ENCODE results near the gene ZBTB5.

Gene ZBTB5

GRCh38 chr9:37507566-37508134, 42.4 kb upstream of the ZBTB5 start:
- Histone ChIP-seq H3K9me3 (ENCODE audit: control insufficient read depth, low read length) (no peaks in the 10 kb centered on the region), H3K36me3 (ENCODE audit: control insufficient read depth, insufficient read depth, low read length) (peaks cover 12% of the 10 kb centered on the region), H3K4me1 (ENCODE audit: control insufficient read depth, insufficient read depth, low read length, poor library complexity, severe bottlenecking) (peaks cover 5% of the 10 kb centered on the region), H3K27ac (ENCODE audit: insufficient read depth, low read length, poor library complexity, severe bottlenecking) (no peak overlapping the region), H3K27me3 (replicated peaks; ENCODE audit: control insufficient read depth, insufficient read depth, low read length, poor library complexity, severe bottlenecking) (no peaks in the 10 kb centered on the region), H3K4me3 (ENCODE audit: insufficient read depth, low read depth, low read length, poor library complexity, severe bottlenecking) (no peak overlapping the region)
- no peak for DNase-seq

DNA sequence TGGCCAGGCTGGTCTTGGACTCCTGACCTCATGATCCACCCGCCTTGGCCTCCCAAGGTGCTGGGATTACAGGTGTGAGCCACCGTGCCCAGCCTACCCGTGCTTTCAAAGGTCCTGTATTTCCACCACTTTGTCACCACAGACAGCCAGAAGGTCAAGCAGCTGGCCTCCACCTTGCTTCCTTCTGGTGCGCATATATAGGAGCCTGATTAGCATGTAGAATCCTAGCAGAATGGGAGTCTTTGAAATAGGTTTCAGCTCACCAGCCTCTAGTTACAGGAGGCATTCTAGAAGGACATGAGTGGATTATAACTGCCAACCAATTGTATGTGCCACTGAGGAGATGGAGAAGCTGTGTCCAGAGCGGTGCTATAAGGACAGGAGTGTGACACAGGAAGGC, 39.4 kb upstream of the ZBTB5 start:
- Histone ChIP-seq H3K9me3 (ENCODE audit: control insufficient read depth, low read length) (no peaks in the 10 kb centered on the region), H3K27ac (ENCODE audit: insufficient read depth, low read length, poor library complexity, severe bottlenecking) (peak overlapping the region; percentile 19), H3K27me3 (replicated peaks; ENCODE audit: control insufficient read depth, insufficient read depth, low read length, poor library complexity, severe bottlenecking) (no peaks in the 10 kb centered on the region), H3K36me3 (ENCODE audit: control insufficient read depth, insufficient read depth, low read length) (peaks cover 37% of the 10 kb centered on the region), H3K4me3 (ENCODE audit: insufficient read depth, low read depth, low read length, poor library complexity, severe bottlenecking) (no peak overlapping the region), H3K4me1 (ENCODE audit: control insufficient read depth, insufficient read depth, low read length, poor library complexity, severe bottlenecking) (peaks cover 5% of the 10 kb centered on the region)
- no peak for DNase-seq

DNA sequence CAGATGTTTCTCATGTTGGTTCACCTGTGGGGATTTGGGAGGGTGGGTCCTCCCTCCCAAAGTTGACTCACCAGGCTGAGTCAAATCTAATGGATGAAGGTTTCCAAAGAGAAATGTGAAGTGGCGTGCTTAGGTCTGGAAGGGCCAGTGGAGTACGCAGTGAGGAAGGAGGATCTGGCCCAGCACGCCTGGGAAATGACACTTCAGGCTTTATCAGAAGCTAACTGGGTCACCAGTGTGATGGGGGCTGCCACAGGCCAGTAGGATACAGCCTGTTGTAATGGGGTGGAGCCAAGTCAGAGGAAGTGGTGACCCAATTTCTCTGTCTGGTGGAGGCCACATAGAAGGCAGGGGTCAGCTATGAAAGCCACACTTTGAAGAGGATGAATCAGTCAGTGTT, 38.5 kb upstream of the ZBTB5 start:
- H3K36me3 ChIP-seq (ENCODE audit: control insufficient read depth, insufficient read depth, low read length) = peaks cover 45% of the 10 kb centered on the region
- H3K9me3 ChIP-seq (ENCODE audit: control insufficient read depth, low read length) = no peaks in the 10 kb centered on the region
- peak overlapping the region; percentile 58 for H3K27ac ChIP-seq (ENCODE audit: insufficient read depth, low read length, poor library complexity, severe bottlenecking)
- peak; percentile 43 to 72 (median 59) for DNase-seq
- H3K4me3 ChIP-seq (ENCODE audit: insufficient read depth, low read depth, low read length, poor library complexity, severe bottlenecking) = no peak overlapping the region
- H3K27me3 ChIP-seq (replicated peaks; ENCODE audit: control insufficient read depth, insufficient read depth, low read length, poor library complexity, severe bottlenecking) = no peaks in the 10 kb centered on the region
- H3K4me1 ChIP-seq (ENCODE audit: control insufficient read depth, insufficient read depth, low read length, poor library complexity, severe bottlenecking) = peaks cover 5% of the 10 kb centered on the region

- peaks cover 61% of the 10 kb centered on the region for H3K36me3 ChIP-seq (ENCODE audit: control insufficient read depth, insufficient read depth, low read length)
- peaks cover 5% of the 10 kb centered on the region for H3K4me1 ChIP-seq (ENCODE audit: control insufficient read depth, insufficient read depth, low read length, poor library complexity, severe bottlenecking)
- no peak for DNase-seq
- no peaks in the 10 kb centered on the region for H3K27me3 ChIP-seq (replicated peaks; ENCODE audit: control insufficient read depth, insufficient read depth, low read length, poor library complexity, severe bottlenecking)
- H3K27ac ChIP-seq (ENCODE audit: insufficient read depth, low read length, poor library complexity, severe bottlenecking) = no peak overlapping the region
- H3K9me3 ChIP-seq (ENCODE audit: control insufficient read depth, low read length) = no peaks in the 10 kb centered on the region
- no peak overlapping the region for H3K4me3 ChIP-seq (ENCODE audit: insufficient read depth, low read depth, low read length, poor library complexity, severe bottlenecking)
Measured at GRCh38 chr9:37501957-37502596, 36.8 kb upstream of the ZBTB5 start.

DNA sequence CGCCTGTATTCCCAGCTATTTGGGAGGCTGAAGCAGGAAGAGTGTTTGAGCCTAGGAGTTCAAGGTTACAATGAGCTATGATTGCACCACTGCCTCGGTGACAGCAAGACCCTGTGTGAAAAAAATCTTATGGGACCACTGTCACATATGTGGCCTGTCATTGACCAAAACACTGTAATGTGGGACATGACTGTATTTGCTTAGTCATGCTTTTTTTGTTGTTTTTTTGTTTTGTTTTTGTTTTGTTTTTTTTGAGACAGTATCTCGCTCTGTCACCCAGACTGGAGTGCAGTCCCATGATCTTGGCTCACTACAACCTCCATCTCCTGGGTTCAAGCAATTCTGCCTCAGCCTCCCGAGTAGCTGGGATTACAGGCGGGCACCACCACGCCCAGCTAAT, 34.0 kb upstream of the ZBTB5 start:
- Histone ChIP-seq H3K36me3 (ENCODE audit: control insufficient read depth, insufficient read depth, low read length) (peaks cover 87% of the 10 kb centered on the region), H3K9me3 (ENCODE audit: control insufficient read depth, low read length) (no peaks in the 10 kb centered on the region), H3K4me1 (ENCODE audit: control insufficient read depth, insufficient read depth, low read length, poor library complexity, severe bottlenecking) (peaks cover 5% of the 10 kb centered on the region), H3K27me3 (replicated peaks; ENCODE audit: control insufficient read depth, insufficient read depth, low read length, poor library complexity, severe bottlenecking) (no peaks in the 10 kb centered on the region), H3K4me3 (ENCODE audit: insufficient read depth, low read depth, low read length, poor library complexity, severe bottlenecking) (no peak overlapping the region), H3K27ac (ENCODE audit: insufficient read depth, low read length, poor library complexity, severe bottlenecking) (no peak overlapping the region)
- no peak for DNase-seq

DNA sequence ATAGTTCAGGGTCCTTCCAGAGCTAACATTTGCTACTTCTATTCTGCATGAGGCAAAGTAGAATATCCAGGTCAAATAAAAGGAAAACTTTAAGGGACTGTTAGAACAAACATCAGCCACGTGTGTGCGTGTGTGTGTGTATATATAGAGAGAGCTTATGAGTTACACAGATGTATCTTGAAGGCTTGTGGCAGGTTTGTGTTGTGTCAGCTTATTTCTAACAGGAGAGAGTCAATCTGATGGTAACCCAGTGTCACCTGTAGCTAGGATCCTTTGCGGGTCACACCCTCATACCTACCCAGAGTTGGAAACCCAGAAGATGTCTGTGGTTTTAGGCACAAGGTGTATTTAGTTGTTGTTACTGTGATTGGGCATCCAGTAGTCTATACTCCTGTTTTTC, 33.2 kb upstream of the ZBTB5 start:
- no peak for DNase-seq
- Histone ChIP-seq H3K27me3 (replicated peaks; ENCODE audit: control insufficient read depth, insufficient read depth, low read length, poor library complexity, severe bottlenecking) (no peaks in the 10 kb centered on the region), H3K27ac (ENCODE audit: insufficient read depth, low read length, poor library complexity, severe bottlenecking) (no peak overlapping the region), H3K9me3 (ENCODE audit: control insufficient read depth, low read length) (no peaks in the 10 kb centered on the region), H3K4me3 (ENCODE audit: insufficient read depth, low read depth, low read length, poor library complexity, severe bottlenecking) (no peak overlapping the region), H3K4me1 (ENCODE audit: control insufficient read depth, insufficient read depth, low read length, poor library complexity, severe bottlenecking) (no peaks in the 10 kb centered on the region), H3K36me3 (ENCODE audit: control insufficient read depth, insufficient read depth, low read length) (peaks cover 91% of the 10 kb centered on the region)

- no peak for DNase-seq
- no peaks in the 10 kb centered on the region for H3K27me3 ChIP-seq (replicated peaks; ENCODE audit: control insufficient read depth, insufficient read depth, low read length, poor library complexity, severe bottlenecking)
- H3K9me3 ChIP-seq (ENCODE audit: control insufficient read depth, low read length) = no peaks in the 10 kb centered on the region
- no peak overlapping the region for H3K27ac ChIP-seq (ENCODE audit: insufficient read depth, low read length, poor library complexity, severe bottlenecking)
- no peaks in the 10 kb centered on the region for H3K4me1 ChIP-seq (ENCODE audit: control insufficient read depth, insufficient read depth, low read length, poor library complexity, severe bottlenecking)
- H3K36me3 ChIP-seq (ENCODE audit: control insufficient read depth, insufficient read depth, low read length) = peaks cover 91% of the 10 kb centered on the region
- H3K4me3 ChIP-seq (ENCODE audit: insufficient read depth, low read depth, low read length, poor library complexity, severe bottlenecking) = no peak overlapping the region
Measured at GRCh38 chr9:37497320-37497719, 32.1 kb upstream of the ZBTB5 start.

DNA sequence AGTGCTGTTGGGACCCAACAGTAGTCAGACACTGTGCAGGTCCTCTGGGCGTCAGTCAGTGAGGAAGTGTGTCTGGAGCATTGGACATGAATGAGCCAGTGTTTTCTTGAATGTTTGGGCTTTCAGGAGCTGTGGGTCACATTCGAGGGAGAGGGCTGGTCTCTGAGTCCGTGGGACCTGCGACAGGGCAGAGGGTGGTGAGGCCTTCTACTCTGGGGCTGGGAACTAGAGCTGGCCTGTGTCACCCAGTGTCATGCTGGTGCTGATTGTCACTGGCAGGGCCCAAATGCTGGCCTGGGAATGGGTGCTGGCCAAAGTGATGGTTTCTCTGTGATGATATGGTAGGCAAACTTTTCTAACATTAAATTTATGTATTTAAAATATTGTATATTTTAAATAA, 30.8 kb upstream of the ZBTB5 start:
- Histone ChIP-seq H3K9me3 (ENCODE audit: control insufficient read depth, low read length) (no peaks in the 10 kb centered on the region), H3K27me3 (replicated peaks; ENCODE audit: control insufficient read depth, insufficient read depth, low read length, poor library complexity, severe bottlenecking) (no peaks in the 10 kb centered on the region), H3K4me3 (ENCODE audit: insufficient read depth, low read depth, low read length, poor library complexity, severe bottlenecking) (no peak overlapping the region), H3K36me3 (ENCODE audit: control insufficient read depth, insufficient read depth, low read length) (peaks cover 86% of the 10 kb centered on the region), H3K27ac (ENCODE audit: insufficient read depth, low read length, poor library complexity, severe bottlenecking) (no peak overlapping the region), H3K4me1 (ENCODE audit: control insufficient read depth, insufficient read depth, low read length, poor library complexity, severe bottlenecking) (no peaks in the 10 kb centered on the region)
- DNase-seq = no peak

DNA sequence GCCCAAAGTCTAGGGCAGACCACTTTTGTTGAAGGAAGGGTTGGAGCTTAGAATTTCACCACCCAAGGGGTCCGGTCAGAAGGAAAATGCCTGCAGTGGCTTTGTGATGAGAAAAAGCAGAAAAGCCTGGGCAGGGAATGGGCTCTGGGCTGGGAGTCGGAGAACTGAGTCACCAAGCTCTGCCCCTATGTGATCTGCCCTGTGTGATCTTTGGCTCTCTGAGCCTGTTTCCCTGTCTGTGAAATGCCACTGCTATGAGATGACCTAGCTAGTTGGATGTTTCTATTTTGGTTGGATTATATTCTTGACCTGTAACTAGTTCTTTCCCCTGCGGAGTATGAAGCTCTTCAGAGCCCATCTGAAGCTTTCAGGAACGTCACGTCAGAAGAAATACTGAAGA, 30.3 kb upstream of the ZBTB5 start:
- Histone ChIP-seq H3K4me3 (ENCODE audit: insufficient read depth, low read depth, low read length, poor library complexity, severe bottlenecking) (no peak overlapping the region), H3K27ac (ENCODE audit: insufficient read depth, low read length, poor library complexity, severe bottlenecking) (no peak overlapping the region), H3K27me3 (replicated peaks; ENCODE audit: control insufficient read depth, insufficient read depth, low read length, poor library complexity, severe bottlenecking) (no peaks in the 10 kb centered on the region), H3K4me1 (ENCODE audit: control insufficient read depth, insufficient read depth, low read length, poor library complexity, severe bottlenecking) (no peaks in the 10 kb centered on the region), H3K9me3 (ENCODE audit: control insufficient read depth, low read length) (no peaks in the 10 kb centered on the region), H3K36me3 (ENCODE audit: control insufficient read depth, insufficient read depth, low read length) (peaks cover 86% of the 10 kb centered on the region)
- DNase-seq = no peak

DNA sequence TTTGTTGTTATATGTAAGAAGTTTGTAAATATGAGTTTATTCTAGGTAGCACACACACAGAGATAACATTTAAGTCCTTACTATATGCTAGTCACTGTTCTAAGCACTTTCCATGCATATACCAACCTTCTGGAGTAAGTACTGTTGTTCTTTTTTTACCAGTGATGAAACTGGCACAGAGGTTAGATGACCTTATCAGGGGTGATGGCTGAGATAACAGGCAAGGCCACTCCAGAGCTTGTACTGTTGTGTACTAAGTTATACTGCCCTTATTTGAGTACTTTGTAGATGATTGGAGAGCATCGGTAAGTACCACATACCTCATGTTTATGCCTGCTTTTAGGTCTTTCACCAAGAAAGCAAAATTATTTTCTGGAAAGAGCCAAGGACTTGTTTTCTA, 26.7 kb upstream of the ZBTB5 start:
- Histone ChIP-seq H3K4me3 (ENCODE audit: insufficient read depth, low read depth, low read length, poor library complexity, severe bottlenecking) (no peak overlapping the region), H3K9me3 (ENCODE audit: control insufficient read depth, low read length) (no peaks in the 10 kb centered on the region), H3K36me3 (ENCODE audit: control insufficient read depth, insufficient read depth, low read length) (peaks cover 64% of the 10 kb centered on the region), H3K4me1 (ENCODE audit: control insufficient read depth, insufficient read depth, low read length, poor library complexity, severe bottlenecking) (peaks cover 10% of the 10 kb centered on the region), H3K27me3 (replicated peaks; ENCODE audit: control insufficient read depth, insufficient read depth, low read length, poor library complexity, severe bottlenecking) (no peaks in the 10 kb centered on the region), H3K27ac (ENCODE audit: insufficient read depth, low read length, poor library complexity, severe bottlenecking) (no peak overlapping the region)
- no peak for DNase-seq
